Measurements from ENCODE around the gene SCLT1.

Gene SCLT1

DNA sequence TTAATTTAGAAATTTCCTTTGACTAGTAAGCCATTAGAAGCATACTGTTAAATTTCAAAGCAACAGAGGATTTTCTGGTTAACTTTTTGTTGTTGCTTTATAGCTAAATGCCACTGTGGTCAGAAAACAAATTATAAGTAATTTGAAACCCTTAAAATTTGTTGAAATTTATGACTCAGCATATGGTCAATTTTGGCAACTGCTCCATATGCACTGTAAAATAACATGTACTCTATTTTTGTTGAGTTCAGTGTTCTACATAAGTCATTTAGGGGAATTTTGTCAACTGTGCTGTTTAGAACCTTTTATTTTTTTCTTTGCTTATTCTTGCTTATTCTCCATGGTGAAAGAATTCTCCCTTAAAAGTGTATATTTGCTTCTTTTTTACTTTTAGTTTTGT lies 28.6 kb downstream of the SCLT1 start:
- Histone ChIP-seq H3K36me3 (ENCODE audit: insufficient read depth, low read depth, low read length) (peaks cover 16% of the 10 kb centered on the region), H3K4me1 (ENCODE audit: insufficient read depth, low read length) (no peaks in the 10 kb centered on the region), H3K27ac (ENCODE audit: low read length) (no peak overlapping the region), H3K4me3 (ENCODE audit: low read length) (no peak overlapping the region), H3K9ac (ENCODE audit: low read depth, low read length) (no peak overlapping the region), H3K9me3 (ENCODE audit: insufficient read depth, low read depth, low read length) (peaks cover 40% of the 10 kb centered on the region), H3K27me3 (ENCODE audit: insufficient read depth, low read length) (no peaks in the 10 kb centered on the region)

DNA sequence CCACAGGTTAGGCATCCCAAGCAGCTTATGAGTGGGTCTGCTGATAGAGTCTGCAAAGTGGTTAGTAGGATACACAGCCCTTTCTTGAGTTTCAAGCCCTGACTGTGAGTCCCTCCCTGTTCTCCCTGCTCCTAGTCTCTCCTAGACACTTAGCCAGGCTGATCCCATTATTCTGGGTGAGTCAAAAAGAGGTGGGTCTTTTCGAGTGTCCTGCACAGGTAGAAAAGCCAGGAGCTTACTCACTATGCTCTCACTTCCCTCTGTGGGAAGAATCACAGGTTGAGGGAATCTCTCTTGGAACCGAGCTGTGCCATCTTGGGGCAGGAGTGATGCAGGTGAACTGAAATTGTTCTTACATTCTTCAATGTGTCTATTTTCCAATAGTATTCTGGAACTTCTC lies 29.7 kb downstream of the SCLT1 start:
- peaks cover 51% of the 10 kb centered on the region for H3K9me3 ChIP-seq (ENCODE audit: insufficient read depth, low read depth, low read length)
- no peaks in the 10 kb centered on the region for H3K27me3 ChIP-seq (ENCODE audit: insufficient read depth, low read length)
- no peak overlapping the region for H3K27ac ChIP-seq (ENCODE audit: low read length)
- no peak overlapping the region; the same call in 1 of the 2 replicates for H3K4me3 ChIP-seq (ENCODE audit: low read length)
- peaks cover 16% of the 10 kb centered on the region for H3K36me3 ChIP-seq (ENCODE audit: insufficient read depth, low read depth, low read length)
- H3K9ac ChIP-seq (ENCODE audit: low read depth, low read length): no peak overlapping the region
- H3K4me1 ChIP-seq (ENCODE audit: insufficient read depth, low read length): no peaks in the 10 kb centered on the region

DNA sequence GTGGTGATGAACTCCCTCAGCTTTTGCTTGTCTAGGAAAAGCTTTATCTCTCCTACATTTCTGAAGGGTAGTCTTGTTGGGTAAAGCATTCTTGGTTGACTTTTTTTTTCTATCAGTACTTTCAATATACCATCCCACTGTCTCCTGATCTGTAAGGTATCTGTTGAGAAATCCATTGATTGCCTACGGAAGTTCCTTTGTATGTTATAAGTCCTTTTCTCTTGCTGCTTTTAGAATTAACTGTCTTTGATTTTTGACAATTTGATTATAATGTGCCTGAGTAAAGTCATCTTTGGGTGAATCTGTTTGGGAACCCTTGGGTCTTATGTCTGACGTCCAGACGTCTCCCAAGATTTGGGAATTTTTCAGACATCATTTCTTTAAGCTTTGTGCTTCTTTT lies 30.8 kb downstream of the SCLT1 start:
- H3K4me1 ChIP-seq (ENCODE audit: insufficient read depth, low read length): no peaks in the 10 kb centered on the region
- no peak overlapping the region for H3K9ac ChIP-seq (ENCODE audit: low read depth, low read length)
- H3K9me3 ChIP-seq (ENCODE audit: insufficient read depth, low read depth, low read length): peaks cover 60% of the 10 kb centered on the region
- H3K4me3 ChIP-seq (ENCODE audit: low read length): no peak overlapping the region
- no peaks in the 10 kb centered on the region for H3K27me3 ChIP-seq (ENCODE audit: insufficient read depth, low read length)
- no peak overlapping the region for H3K27ac ChIP-seq (ENCODE audit: low read length)
- peaks cover 16% of the 10 kb centered on the region for H3K36me3 ChIP-seq (ENCODE audit: insufficient read depth, low read depth, low read length)

DNA sequence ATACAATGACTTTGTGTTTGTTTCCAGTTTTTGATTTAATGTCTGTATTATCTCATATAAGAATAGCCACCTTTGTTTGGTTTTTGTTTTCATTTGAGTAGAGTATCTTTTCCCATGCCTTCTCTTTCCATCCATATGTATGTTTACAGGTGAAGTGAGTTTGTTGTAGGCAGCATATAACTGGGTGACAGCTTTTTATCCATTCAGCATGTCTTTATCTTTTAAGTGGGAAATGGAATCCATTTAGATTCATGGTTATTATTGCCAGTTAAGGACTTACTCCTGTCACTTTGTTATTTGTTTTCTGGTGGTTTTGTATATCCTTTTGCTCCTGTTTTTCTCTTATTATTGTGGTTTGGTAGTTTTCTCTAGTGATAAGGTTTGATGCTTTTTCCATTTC lies 34.3 kb downstream of the SCLT1 start:
- H3K27ac ChIP-seq (ENCODE audit: low read length): no peak overlapping the region
- H3K4me1 ChIP-seq (ENCODE audit: insufficient read depth, low read length): no peaks in the 10 kb centered on the region
- H3K27me3 ChIP-seq (ENCODE audit: insufficient read depth, low read length): no peaks in the 10 kb centered on the region
- H3K9ac ChIP-seq (ENCODE audit: low read depth, low read length): no peak overlapping the region
- peaks cover 16% of the 10 kb centered on the region for H3K36me3 ChIP-seq (ENCODE audit: insufficient read depth, low read depth, low read length)
- H3K4me3 ChIP-seq (ENCODE audit: low read length): no peak overlapping the region
- H3K9me3 ChIP-seq (ENCODE audit: insufficient read depth, low read depth, low read length): peaks cover 90% of the 10 kb centered on the region

DNA sequence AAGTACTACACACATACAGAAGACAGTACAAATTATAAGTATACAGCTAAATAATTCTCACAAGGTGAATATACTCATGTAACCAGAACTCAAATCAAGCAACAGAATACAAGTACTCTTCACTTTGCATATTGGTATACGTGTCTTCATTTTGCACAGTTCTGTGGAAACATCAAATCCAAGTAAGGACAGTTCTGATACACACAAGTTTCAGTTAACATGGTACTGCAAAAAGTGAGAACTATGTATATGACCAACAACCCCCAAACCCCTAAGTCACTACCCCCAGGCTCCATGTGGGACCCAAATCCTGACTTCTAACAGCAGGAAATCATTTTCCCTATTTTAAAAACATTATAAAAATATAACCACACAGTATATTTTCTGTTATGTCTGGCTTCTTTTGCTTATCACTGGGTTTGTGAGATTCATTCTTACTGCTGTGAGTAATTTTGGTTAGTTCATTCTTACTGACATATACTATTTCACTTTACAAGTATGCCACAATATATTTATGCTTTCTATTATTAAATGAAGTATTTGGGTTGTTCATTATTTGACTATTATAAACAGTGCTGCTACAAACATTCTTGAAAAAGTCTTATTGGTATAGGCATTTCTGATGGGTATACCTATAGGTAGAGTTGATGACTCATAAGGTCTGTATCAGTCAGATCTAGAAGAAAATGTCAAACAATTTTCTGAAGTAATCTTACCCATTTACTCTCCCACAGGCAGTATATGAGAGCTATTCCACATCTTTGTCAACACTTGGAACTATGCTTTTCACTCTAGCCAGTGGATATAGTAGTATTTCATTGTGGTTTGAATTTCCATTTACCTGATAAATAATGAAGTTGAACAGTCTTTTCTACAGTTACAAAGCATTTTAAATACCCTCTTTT lies 47.0 kb downstream of the SCLT1 start:
- no peak overlapping the region for H3K9ac ChIP-seq (ENCODE audit: low read depth, low read length)
- H3K27me3 ChIP-seq (ENCODE audit: insufficient read depth, low read length): no peaks in the 10 kb centered on the region
- H3K9me3 ChIP-seq (ENCODE audit: insufficient read depth, low read depth, low read length): no peaks in the 10 kb centered on the region; the same call in 1 of the 2 replicates
- H3K4me3 ChIP-seq (ENCODE audit: low read length): no peak overlapping the region
- no peaks in the 10 kb centered on the region; the same call in 1 of the 2 replicates for H3K4me1 ChIP-seq (ENCODE audit: insufficient read depth, low read length)
- no peak overlapping the region for H3K27ac ChIP-seq (ENCODE audit: low read length)
- no peaks in the 10 kb centered on the region for H3K36me3 ChIP-seq (ENCODE audit: insufficient read depth, low read depth, low read length)

DNA sequence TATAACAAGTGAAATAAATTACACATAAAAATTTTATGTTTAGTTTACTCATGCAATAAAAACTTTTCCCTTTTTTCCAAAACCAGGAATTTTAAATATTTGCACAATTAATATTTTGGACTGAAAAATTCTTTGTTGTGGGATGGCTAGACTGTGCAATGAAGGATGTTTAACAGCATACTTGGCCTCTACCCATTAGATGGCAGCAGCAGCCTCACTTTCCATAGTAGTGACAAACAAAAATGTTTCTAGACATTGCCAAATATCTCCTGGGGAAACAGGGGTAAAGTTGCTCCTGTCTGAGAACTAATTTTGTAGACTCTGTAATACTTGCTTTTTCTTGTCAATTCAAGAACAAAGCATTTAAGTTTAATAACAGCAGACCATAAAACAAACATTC lies 49.8 kb downstream of the SCLT1 start:
- no peak overlapping the region for H3K9ac ChIP-seq (ENCODE audit: low read depth, low read length)
- no peaks in the 10 kb centered on the region for H3K36me3 ChIP-seq (ENCODE audit: insufficient read depth, low read depth, low read length)
- no peak overlapping the region for H3K27ac ChIP-seq (ENCODE audit: low read length)
- no peak overlapping the region for H3K4me3 ChIP-seq (ENCODE audit: low read length)
- H3K4me1 ChIP-seq (ENCODE audit: insufficient read depth, low read length): peaks cover 3% of the 10 kb centered on the region; the same call in 1 of the 2 replicates
- no peaks in the 10 kb centered on the region for H3K27me3 ChIP-seq (ENCODE audit: insufficient read depth, low read length)
- H3K9me3 ChIP-seq (ENCODE audit: insufficient read depth, low read depth, low read length): no peaks in the 10 kb centered on the region

DNA sequence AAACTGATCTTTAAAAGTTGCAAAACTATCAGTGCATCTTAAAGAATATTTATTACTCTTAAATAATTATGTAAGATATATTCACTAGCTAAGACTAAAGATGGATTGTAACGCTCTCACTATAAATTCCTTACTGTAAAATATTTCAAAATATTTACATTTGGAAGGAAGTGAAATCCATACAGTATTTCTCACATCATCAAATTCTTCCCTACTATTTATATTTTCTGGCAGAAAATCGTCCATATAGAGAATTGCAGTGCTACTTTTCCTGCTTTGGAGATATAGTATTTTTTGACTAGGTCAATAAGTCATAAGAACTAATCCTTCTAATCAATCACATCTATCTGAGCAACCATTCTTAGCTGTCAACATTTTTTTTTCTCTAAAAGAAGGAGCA lies 52.9 kb downstream of the SCLT1 start:
- H3K27me3 ChIP-seq (ENCODE audit: insufficient read depth, low read length): no peaks in the 10 kb centered on the region
- no peak overlapping the region for H3K4me3 ChIP-seq (ENCODE audit: low read length)
- peaks cover 3% of the 10 kb centered on the region; the same call in 1 of the 2 replicates for H3K4me1 ChIP-seq (ENCODE audit: insufficient read depth, low read length)
- no peaks in the 10 kb centered on the region for H3K9me3 ChIP-seq (ENCODE audit: insufficient read depth, low read depth, low read length)
- no peaks in the 10 kb centered on the region for H3K36me3 ChIP-seq (ENCODE audit: insufficient read depth, low read depth, low read length)
- H3K9ac ChIP-seq (ENCODE audit: low read depth, low read length): no peak overlapping the region
- no peak overlapping the region for H3K27ac ChIP-seq (ENCODE audit: low read length)

DNA sequence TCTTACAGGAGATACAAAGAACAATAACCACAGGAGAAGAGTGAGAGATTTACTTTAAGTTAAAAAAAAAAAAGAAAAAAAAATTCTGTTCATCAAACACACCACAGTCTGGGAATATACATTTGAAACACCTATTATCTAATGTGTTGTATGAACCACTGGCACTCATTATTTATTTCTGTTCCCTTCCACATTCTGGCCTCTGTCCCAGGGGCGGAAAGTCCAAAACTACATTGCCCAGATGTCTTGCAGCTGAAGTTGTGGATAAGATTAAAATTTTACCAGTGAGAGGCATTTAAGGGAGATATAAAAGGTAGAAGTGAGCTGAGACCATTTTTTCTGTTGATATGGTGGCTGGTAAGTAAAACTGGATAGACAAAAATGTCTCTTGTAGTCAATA lies 56.2 kb downstream of the SCLT1 start:
- Histone ChIP-seq H3K4me1 (ENCODE audit: insufficient read depth, low read length) (peaks cover 3% of the 10 kb centered on the region; the same call in 1 of the 2 replicates), H3K9ac (ENCODE audit: low read depth, low read length) (no peak overlapping the region), H3K27me3 (ENCODE audit: insufficient read depth, low read length) (no peaks in the 10 kb centered on the region), H3K9me3 (ENCODE audit: insufficient read depth, low read depth, low read length) (no peaks in the 10 kb centered on the region), H3K4me3 (ENCODE audit: low read length) (no peak overlapping the region), H3K27ac (ENCODE audit: low read length) (no peak overlapping the region), H3K36me3 (ENCODE audit: insufficient read depth, low read depth, low read length) (no peaks in the 10 kb centered on the region)

DNA sequence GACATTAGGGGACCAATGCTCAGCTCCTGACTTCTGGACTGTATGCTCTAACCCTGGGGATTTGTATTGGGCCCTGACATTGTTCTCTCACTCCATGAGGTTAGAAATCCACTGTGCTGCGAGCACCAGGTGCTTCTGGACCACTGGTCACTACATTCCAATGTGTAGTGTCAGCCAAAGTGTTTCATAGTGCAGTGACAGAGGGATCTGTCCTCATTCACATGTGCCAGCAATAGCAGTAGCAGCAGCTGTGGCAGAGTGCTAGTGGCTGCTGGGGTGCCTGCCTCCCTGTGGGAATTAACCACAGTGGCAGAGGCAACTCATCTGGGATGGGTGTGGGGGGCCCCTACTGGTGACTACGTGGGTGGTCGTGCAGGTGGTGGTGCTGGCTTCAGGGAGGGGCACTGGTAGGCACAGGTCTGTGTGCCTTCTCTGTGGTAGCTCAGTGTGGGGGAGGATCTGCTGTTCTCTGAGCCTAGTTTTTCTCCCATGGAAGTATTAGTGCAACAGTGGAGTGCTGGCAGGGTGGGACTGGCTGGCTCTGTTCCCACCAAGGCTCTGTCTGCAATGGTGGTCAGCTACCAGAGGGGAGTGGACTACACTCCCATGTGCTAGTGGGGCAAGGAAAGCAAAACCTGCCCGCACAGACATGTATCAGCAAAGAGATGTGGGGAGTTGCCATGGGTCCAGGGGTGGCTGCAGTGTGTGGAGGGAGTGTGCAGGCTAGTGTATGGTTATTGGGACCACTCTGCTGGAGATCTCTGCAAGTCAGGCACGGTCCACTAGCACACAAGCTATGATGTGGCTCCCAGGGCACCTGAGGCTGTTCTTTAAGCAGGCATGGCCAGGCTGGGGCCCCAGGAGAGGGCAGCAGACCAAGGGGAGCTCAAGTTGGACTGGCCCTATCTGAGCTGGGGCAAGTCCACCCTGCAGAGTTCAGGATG lies 78.5 kb downstream of the SCLT1 start:
- Histone ChIP-seq H3K36me3 (ENCODE audit: insufficient read depth, low read depth, low read length) (no peaks in the 10 kb centered on the region), H3K27me3 (ENCODE audit: insufficient read depth, low read length) (no peaks in the 10 kb centered on the region), H3K4me1 (ENCODE audit: insufficient read depth, low read length) (no peaks in the 10 kb centered on the region), H3K4me3 (ENCODE audit: low read length) (no peak overlapping the region), H3K9ac (ENCODE audit: low read depth, low read length) (no peak overlapping the region), H3K27ac (ENCODE audit: low read length) (no peak overlapping the region), H3K9me3 (ENCODE audit: insufficient read depth, low read depth, low read length) (peaks cover 63% of the 10 kb centered on the region)

DNA sequence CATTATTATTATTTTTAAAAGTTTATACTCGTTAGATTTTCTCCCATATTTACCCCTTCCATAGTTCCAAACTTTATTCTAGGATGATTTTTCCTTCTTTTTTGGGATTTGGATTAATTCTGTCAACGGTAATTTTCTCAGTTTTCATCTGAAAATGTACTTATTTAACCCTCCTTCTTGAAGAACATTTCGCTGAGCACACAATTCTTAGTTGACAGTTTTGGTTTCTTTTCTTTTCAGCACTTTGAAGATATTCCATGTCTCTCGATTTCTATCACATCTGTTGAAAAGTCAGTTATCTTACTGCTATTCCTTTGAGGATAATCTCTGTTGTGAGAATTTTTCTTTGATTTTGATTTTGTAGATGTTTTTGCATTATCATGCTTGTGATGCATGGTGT lies 85.2 kb downstream of the SCLT1 start:
- Histone ChIP-seq H3K4me1 (ENCODE audit: insufficient read depth, low read length) (no peaks in the 10 kb centered on the region), H3K27ac (ENCODE audit: low read length) (no peak overlapping the region), H3K4me3 (ENCODE audit: low read length) (no peak overlapping the region), H3K9ac (ENCODE audit: low read depth, low read length) (no peak overlapping the region), H3K27me3 (ENCODE audit: insufficient read depth, low read length) (no peaks in the 10 kb centered on the region), H3K36me3 (ENCODE audit: insufficient read depth, low read depth, low read length) (no peaks in the 10 kb centered on the region), H3K9me3 (ENCODE audit: insufficient read depth, low read depth, low read length) (peaks cover 51% of the 10 kb centered on the region)

DNA sequence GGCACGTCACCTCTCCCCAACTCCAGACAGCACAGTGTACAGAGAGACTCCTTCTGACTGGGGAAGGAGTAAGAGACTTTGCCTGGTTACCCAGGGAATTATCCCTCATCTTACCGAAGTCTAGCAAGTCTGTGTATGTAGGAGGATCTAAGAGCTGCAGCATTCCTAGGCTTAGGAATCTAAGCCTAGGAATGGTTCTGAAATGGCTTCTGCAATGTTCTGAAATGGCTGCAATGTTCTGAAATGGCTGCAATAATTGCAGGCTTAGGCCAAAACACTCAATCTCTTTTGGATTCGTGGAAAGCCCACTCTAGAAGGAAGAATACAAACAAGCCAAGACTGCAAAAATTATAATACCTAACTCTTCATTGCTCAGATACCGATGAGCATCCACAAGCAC lies 106.4 kb downstream of the SCLT1 start:
- no peaks in the 10 kb centered on the region for H3K27me3 ChIP-seq (ENCODE audit: insufficient read depth, low read length)
- no peak overlapping the region for H3K27ac ChIP-seq (ENCODE audit: low read length)
- no peaks in the 10 kb centered on the region for H3K36me3 ChIP-seq (ENCODE audit: insufficient read depth, low read depth, low read length)
- no peak overlapping the region for H3K9ac ChIP-seq (ENCODE audit: low read depth, low read length)
- no peaks in the 10 kb centered on the region for H3K4me1 ChIP-seq (ENCODE audit: insufficient read depth, low read length)
- no peaks in the 10 kb centered on the region for H3K9me3 ChIP-seq (ENCODE audit: insufficient read depth, low read depth, low read length)
- no peak overlapping the region for H3K4me3 ChIP-seq (ENCODE audit: low read length)
